Stimulated activated CD8-positive, alpha-beta memory T cell treated with anti-CD3 and anti-CD28 coated beads, Interleukin-7, amount 100 ng/mL, for 48 hours (primary cell): Measurements from ENCODE around the gene GLIPR2.
"Not testable (repeated sequence)": the region's sequence is repeated elsewhere in the genome, so short reads cannot be mapped to it uniquely, and the experiment has no call there.

Experiments
- DNase-seq, 2 donors: peaks; one replicate each; pipeline ENCODE4 v3.0.0-alpha.2; 2020; ENCODE audit warnings: low read depth in 1 of 2; ENCODE audit errors: extremely low read depth in 1 of 2

The GLIPR2 gene

DNA sequence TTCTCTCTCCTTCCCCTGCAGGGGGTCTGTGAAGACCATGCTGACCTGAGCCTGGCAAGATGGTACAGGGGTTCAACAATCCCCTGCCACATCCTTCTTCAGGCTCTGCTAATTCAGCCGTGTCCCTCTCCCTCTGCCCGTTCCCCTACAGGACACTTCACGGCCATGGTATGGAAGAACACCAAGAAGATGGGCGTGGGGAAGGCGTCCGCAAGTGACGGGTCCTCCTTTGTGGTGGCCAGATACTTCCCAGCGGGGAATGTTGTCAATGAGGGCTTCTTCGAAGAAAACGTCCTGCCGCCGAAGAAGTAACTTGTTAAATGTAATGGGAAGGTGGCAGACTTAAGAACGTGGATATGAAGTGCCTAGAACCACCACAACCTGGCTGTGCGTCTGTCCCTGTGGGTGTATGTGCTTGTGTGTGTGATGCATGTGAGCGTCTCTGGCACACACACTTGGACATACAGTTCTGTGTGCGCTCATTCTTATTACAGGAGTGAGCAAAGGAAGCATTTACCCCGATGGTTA is 25.7 kb downstream of the GLIPR2 start:
- DNase-seq, result no peak

DNA sequence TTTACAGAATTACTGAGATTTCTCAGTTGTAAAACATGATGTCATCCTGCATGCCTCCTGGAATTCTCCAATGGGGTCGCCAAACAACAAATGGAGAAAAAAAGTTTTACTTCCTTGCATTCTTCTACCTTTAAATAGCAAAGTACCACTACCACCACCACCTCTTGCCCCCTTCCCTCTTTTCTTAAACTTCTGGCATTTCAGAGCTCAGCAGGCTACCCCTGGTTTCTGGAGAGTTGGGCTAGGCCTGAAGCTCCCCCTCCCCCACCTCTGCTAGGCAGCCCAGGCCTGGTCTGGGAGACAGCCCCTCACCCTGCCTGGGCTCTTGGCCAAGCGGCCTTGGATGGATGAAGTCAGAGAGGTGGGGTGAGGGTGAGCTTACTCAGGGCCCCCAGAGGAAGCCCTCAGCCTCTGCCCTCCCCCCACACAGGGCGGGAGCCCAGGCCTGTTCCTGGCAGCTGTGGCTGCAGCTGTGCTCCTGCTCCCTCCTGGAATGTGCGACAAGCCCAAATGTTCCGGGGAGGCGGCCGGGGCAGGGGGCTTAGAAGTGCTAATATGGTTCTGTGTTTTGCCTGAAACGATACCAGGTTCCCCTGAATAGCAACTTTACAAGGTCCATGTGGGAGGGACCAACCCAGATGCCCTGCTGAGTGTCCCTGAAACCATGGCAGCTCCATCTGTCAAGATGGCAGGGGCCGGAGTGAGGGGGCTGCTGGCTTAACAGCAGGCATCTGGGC is 26.7 kb downstream of the GLIPR2 start:
- no peak for DNase-seq

DNA sequence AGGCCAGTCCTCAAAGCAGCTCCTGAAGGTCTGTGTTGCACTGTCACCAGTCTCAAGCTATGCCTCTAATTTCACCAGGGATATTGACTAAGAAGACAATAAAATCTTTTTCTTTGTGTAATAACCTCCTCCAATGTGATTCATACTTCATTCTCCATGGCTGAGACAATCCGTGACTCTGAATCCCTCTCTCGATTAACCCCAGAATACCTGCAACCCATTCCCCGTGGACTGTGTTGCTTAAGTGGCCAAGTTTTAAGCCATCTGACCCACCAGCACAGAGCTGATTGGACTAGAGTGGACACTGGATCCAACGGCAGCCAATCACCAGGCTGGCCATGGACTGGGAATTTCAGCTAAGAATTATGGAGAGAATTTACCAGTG is 27.2 kb downstream of the GLIPR2 start:
- DNase-seq, result no peak

DNA sequence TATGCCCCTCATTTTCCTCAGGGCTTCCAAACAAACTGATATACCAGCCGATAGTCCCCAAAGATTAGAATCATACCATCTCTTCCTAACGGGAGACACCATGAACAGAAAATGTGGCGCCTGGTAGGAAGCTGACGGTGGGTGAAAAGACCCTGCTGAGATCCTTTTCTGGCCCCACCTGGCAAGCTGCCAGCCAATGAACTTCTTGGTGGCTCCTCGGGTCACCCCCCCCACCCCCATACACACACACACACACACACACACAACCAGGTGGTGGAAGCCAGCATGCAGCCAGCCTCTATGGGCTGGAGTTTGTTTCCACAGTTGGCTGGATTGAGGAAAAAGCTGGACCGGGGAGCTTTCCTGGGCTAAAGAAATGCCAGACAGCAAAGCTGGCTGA is 27.8 kb downstream of the GLIPR2 start:
- no peak for DNase-seq

DNA sequence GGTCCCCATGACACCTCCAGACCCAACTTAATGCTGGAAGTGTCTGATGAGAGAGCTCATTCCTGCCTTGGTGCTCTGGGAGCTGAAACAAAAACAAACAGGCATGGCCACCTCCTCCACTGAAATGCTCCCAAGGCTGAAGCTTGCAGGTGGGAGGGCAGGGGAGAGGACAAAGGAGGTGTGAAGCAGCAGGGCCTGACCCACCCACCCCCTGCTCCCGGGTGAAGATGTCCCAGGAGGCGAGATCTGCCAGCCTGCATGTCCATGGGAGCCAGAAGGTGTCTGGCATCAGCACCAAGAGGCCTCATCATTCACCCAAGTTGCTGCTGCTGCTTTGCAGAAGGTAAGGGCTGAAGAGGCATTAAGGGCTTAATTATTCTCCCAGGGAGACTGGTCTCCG is 28.5 kb downstream of the GLIPR2 start:
- no peak for DNase-seq

DNA sequence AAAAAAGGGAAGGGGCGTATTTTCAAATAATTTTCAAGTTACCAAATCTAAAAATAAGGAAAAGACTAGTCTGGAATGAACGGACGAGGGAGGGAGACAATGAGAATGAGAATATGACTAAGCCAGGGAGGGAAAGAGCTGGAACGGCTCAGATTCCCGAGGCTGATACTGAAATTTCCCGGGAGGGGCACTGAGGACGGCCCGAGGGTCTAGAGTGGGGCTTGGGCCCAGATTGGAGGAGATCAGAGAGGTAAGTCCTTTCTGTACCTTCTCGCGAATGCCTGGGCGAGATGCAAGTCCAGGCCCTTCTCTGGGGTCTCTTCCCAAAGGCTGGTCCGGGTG is 29.3 kb downstream of the GLIPR2 start:
- DNase-seq, result no peak

DNA sequence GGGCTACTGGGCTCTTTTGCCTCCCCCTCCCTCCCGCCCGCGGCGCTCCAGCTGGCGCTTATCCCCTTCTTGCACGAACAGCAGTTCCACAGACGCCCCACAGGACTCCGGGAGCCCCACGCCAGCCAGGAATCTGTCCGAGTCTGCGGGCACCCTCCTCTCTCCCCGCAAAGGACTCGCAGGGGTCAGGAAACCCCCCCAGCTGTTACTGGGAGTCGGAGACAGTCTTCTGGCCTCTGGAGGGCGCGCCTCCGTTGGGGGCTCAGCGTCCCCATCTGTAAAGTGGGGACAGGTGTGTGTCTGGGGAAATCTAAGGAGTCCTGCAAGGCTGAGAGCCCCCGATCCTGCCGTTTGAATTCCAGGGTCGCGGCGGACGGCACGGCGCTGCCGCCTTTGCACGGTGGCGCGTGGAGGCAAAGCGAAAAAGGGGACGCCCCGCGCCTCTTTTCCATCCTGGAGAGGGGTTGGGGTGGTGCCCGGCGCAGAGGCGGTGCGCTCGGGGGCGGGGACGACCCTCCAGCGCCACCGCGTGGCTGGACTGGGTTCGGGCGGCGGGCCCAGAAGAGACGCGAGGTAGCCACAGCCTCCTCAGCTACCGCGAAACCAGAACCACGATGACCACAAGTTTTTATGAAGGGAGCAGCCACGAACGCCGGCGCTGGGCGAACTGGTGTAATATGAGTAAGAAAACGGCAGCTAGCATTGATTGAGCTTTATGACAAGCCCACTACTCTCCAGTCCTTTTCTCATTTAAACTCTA is 29.8 kb downstream of the GLIPR2 start:
- peak; percentile 66 for DNase-seq

DNA sequence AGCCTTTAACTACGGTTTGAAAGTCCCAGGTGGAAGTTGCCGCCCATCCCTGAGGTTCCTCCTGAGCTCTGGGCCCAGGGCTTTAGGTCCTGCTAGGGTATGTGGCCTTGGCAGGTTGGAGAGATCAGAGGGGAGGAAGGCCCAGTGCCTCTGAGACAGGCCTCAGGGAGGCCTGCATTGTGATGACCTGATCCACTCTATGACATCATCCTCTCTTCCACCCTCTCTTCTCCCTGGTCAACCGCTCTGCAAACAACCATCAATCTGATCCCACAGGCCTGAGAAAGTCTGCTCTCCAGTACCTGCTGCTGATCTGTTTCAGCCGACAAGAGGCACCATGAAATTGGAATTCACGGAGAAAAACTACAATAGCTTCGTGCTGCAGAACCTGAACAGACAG is 32.6 kb downstream of the GLIPR2 start, which contains the start of gene CCIN:
Gene CCIN (plus strand): TSS at position 223 of the 400 bp plus-strand sequence. CDS start 115 bp downstream, at position 338.
- no peak for DNase-seq

DNA sequence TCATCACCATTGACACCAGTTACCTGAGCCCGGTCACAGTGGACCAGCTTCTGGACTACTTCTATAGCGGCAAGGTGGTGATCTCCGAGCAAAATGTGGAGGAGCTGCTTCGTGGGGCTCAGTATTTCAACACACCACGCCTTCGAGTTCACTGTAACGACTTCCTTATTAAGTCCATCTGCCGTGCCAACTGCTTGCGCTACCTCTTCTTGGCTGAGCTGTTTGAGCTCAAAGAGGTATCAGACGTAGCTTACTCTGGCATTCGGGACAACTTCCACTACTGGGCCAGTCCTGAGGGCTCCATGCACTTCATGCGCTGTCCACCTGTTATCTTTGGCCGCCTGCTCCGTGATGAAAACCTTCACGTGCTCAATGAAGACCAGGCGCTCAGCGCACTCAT is 33.2 kb downstream of the GLIPR2 start:
- no peak for DNase-seq

DNA sequence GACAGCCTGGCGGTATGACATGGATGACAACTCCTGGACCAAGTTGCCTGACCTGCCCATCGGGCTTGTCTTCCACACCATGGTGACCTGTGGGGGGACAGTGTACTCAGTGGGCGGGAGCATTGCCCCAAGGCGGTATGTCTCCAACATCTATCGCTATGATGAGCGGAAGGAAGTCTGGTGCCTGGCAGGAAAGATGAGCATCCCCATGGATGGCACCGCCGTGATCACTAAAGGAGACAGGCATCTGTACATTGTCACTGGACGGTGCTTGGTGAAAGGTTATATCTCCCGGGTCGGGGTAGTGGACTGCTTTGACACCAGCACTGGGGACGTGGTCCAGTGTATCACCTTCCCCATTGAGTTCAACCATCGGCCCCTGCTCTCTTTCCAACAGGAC is 34.0 kb downstream of the GLIPR2 start:
- DNase-seq, result no peak

DNA sequence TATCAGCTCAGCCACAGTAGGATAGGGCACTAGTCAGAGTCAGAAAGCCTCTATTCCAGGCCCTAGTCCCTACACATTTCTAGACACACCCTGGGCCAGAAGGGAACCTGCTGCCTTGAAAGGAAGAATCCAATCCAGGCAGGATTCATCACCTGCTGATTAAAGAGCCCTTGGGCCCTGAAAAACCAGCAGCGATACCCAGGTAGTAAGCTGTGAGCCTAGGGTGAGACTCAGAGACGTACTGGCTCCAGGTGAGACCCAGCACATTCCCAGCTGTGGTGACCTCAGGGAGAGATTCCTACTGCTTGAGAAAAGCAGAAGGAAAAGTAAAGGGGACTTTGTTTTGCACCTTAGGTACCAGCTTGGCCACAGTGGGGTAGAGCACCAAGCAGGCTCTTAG is 37.3 kb downstream of the GLIPR2 start:
- no peak for DNase-seq

DNA sequence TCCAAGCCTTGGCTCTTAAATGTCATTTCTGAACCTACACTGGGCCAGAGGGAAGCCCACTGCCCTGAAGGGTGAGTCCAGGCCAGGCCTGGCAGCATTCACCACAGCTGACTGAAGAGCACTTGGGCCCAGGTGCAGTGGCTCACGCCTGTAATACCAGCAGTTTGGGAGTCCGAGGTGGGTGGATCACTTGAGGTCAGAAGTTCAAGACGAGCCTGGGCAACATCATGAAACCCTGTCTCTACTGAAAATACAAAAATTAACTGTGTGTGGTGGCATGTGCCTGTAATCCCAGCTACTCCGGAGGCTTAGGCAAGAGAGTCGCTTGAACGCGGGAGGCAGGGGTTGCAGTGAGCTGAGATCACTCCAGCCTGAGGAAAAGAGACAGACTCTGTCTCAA is 37.7 kb downstream of the GLIPR2 start:
- no peak for DNase-seq

DNA sequence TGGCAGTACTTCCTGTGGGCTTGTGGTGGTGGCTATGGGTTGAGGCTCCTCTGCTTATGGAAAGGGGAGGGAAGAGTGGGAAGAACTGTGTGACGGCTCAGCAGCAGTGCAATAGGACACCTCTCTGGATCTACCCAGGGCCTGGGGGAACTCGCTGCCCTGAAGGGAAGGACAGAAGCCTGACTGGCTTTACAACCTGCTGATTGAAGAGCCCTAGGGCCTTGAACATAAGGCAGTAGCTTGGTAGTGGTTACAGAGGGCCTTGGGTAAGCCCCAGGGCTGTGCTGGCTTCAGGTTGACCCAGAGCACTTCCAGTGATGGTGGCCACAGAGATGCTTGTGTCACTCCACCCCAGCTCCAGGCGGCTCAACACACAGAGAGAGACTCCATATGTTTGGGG is 38.2 kb downstream of the GLIPR2 start:
- no peak for DNase-seq

DNA sequence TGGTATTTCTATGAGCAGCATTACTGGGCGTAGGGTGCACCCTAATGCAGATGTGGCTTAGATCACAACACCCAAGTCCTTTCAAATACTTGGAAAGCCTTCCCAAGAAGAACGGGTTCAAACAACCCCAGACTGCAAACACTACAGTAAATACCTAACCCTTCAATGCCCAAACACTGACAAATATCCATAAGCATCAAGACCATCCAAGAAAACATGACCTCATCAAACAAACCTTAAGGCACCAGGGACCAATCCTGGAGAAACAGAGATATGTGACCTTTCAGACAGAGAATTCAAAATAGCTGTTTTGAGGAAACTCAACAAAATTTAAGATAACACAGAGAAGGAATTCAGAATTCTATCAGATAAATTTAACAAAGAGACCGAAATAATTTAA is 38.7 kb downstream of the GLIPR2 start:
- DNase-seq, result not testable (repeated sequence)

DNA sequence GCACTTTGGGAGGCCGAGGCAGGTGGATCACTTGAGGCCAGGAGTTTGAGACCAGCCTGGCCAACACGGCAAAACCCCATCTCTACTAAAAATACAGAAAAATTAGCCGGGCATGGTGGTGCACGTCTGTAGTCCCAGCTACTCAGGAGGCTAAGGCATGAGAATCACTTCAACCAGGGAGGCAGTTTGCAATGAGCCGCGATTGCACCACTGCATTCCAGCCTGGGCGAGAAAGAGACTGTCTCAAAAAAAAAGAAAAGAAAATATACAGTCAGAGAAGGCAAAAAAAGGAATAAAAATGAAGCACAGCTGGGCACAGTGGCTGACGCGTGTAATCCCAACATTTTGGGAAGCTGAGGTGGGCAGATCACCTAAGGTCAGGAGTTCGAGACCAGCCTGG is 40.0 kb downstream of the GLIPR2 start:
- DNase-seq, result not testable (repeated sequence)

DNA sequence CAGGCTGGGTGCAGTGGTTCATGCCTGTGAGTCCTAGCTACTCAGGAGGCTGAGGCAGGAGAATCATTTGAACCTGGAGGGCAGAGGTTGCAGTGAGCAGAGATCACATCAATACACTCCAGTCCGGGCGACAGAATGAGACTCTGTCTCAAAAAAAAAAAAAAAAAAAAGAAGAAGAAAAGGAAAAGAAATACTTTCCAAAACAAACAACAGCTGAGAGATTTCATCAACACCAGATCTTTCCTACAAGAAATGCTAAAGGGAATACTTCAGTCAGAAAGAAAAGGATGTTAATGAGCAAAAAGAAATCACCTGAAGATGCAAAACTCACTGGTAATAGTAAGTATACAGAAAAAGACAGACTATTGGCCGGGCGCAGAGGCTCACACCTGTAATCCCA is 41.0 kb downstream of the GLIPR2 start:
- no peak for DNase-seq

DNA sequence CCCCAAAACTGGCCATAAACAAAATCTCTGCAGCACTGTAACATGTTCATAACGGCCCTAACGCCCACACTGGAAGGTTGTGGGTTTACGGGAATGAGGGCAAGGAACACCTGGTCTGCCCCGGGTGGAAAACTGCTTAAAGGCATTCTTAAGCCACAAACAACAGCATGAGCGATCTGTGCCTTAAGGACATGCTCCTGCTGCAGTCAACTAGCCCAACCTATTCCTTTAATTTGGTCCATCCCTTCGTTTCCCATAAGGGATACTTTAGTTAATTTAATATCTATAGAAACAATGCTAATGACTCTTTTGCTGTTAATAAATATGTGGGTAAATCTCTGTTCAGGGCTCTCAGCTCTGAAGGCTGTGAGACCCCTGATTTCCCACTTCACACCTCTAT is 43.7 kb downstream of the GLIPR2 start:
- DNase-seq, result not testable (repeated sequence)

DNA sequence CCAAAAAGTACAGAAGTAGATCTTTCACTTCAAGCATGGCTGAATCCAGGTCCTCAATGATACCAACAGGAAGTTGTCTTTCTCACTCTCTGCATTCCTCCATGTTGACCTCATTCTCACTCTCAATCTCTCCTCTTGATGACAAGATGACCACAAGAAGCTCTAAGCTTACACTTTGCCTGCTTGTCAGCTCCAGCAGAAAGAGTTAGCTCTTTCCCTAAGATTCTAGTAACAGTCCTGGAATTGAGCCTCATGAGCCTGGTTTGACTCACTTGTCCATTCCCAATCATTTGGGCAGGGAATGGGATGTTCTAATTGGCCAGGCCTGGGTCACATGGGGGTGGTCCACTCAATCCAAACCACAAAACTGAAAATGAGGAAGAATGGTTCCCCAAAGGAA is 50.9 kb downstream of the GLIPR2 start:
- no peak for DNase-seq

DNA sequence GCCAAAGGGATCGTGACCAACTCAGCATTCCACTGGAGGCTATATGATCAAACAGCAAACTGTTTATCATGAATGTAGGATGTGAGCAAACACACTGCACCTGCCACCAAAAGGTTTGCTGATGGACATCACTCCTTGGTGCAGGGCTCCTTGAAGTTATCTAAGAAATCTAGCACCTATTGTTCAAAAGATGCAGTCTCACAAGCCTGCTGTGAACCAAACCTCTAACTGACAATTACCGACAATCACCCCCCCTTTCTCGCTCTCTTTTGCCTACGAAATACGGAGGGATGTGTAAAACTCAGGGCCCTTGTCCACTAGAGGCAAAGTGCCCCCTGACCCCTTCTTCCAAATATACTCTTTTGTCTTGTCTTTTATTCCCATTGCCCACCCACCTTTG is 51.7 kb downstream of the GLIPR2 start:
- no peak for DNase-seq

DNA sequence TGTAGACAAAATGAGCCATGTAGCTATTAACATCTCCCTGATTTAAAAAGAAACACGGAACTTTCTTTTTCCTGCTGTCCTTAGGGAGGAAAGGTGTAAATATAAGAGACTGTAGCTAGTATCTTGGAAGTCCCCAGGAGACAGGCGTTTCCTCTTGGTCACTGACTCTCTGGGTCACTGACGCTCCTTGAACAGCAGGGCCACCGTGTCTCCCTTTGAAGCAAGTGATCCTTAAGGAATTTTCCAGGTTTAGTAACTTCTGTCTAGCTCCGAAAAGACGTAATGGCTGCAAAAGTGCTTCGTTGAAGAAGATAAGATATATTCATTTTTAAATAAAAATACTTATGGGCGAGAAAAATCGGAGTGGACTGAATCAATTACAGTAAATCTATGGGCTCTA is 53.4 kb downstream of the GLIPR2 start:
- DNase-seq, result no peak

DNA sequence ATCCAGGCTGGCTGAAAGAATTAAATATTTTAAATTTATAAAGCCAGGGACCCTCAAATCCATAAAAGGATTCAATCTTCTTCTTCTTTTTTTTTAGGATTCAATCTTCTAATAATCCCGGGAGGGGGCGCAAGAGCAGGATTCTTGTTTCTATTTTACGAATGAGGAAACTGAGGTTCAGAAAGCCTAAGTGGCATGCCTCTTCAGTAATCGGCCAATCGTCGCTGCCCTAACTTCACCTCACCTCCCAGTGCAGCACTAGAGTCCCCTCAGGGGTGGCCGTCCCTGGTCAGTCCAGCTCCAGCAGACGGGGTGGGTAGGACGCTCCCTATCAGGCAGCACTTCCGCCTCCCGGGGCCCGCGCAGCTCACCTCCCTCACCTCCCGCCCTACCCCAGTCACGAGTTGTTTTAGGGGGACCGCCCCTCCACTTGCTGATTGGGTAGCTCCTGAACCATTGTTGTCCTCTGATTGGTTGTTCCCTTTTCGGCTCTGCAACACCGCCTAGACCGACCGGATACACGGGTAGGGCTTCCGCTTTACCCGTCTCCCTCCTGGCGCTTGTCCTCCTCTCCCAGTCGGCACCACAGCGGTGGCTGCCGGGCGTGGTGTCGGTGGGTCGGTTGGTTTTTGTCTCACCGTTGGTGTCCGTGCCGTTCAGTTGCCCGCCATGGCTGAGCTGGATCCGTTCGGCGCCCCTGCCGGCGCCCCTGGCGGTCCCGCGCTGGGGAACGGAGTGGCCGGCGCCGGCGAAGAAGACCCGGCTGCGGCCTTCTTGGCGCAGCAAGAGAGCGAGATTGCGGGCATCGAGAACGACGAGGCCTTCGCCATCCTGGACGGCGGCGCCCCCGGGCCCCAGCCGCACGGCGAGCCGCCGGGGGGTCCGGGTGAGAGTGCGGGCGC is 54.1 kb downstream of the GLIPR2 start, which contains the start of gene CLTA:
Gene CLTA (plus strand): TSS at position 534 of the 902 bp plus-strand sequence. CDS start 136 bp downstream, at position 670.
- DNase-seq, result peak; percentile 89 to 95
